Ureter (tissue), 1 donor: ENCODE results near the gene NR5A1. TPM values are rescaled to one million over a fixed set of nuclear protein-coding genes. Genes with fewer than 3 reads are reported as not detected.

Experiments
- DNase-seq: peaks from one replicate; pipeline ENCODE4 v3.0.0-alpha.2; 2020; ENCODE audit warnings: low spot score
- total RNA-seq: library from RNA; stranded (reverse); gene quantifications from one replicate; pipeline ENCODE4 v1.2.4, GENCODE V29; 2023
- donor health status: DM: yes; HTN: yes; CAD: no.

NR5A1 gene
- total RNA-seq, 1 donor from 2014 or later = not detected

DNA sequence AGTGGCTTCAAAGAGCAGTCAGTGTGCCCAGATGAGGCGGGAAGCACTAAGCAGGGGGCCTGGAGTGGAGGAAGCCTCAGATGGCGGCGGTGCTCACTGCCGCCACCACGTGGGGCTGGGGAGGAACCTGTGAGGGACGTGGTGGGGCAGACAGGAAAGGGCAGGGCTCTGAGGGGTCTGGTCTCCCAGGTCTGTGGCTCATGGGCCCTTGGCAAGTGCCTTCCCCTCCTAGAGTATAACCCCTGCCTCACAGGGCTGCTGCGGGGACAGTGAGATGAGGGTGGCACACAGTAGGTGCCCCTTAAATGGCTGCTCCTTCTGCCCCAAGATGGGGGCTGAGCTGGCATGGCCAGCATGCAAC is 26.6 kb downstream of the NR5A1 start:
- DNase-seq = no peak

DNA sequence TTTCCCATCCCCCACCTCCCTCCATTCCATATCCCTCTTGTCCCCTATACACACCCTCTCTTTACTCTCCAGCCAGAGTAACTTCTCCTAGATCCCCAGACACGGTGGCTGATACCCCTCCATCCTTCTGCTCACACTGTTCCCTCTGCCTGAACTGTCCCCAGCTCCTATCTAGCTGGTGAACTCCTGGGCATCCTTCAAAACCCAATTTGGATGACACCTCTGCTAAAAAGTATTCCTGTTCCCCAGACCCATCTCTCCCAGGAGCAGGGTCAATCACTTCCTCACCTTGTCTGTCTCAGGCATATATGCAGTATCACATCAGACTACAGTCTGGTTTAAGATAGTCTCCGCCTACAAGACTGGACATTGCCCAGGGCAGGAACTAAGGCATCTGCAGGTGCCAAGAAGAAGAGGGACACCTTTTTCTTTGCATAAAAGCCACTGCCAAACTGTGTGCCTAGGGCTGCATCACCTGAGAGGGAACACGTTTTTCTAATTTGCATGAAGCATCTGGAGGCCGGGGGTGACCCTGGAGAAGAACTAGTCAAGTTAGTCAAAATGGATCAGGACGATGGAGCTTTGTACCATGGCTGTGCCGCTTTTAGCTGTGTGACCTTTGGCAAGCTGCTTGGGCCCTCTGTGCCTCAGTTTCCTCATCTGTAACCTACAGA is 27.1 kb downstream of the NR5A1 start:
- no peak for DNase-seq

DNA sequence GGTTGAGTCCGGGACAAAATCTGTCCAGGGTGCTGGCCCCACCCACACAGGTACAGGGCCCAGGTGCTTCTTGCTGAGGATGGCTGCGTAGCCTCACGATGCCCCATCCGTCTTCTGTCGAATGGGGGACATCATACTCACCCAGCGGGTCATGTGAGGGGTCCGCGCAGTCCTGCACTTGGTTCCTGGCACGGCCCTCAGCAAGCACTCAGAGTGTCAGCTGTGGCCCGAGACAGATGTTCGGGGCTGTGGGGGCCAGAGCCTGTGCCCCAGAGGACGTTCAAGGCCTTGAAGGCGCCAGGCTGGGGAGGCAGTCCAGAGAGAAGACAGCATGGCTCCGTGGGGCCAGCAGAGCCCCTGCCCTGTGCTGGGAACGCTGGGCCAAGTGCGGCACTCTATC is 27.8 kb downstream of the NR5A1 start:
- no peak for DNase-seq

DNA sequence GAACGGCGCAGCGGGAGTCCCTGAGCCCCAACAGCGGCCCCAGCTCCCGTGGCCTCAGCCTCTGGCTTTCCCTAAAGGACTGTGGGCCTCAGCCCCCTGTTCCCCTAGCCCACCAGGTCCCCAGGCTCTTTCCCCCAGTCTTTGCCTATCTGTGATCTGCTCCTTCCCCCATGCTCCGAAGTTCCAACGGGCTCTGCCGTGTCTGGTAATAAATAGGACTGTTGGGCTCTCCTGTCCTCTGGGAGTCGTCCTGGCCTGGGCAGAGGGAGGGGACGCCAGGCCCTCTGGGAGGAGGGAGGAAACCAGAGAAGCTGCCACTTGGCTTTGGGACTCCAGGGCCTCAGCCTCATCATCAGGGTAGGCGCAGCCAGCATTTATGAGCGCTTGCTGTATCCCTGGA is 28.8 kb downstream of the NR5A1 start:
- DNase-seq = no peak

DNA sequence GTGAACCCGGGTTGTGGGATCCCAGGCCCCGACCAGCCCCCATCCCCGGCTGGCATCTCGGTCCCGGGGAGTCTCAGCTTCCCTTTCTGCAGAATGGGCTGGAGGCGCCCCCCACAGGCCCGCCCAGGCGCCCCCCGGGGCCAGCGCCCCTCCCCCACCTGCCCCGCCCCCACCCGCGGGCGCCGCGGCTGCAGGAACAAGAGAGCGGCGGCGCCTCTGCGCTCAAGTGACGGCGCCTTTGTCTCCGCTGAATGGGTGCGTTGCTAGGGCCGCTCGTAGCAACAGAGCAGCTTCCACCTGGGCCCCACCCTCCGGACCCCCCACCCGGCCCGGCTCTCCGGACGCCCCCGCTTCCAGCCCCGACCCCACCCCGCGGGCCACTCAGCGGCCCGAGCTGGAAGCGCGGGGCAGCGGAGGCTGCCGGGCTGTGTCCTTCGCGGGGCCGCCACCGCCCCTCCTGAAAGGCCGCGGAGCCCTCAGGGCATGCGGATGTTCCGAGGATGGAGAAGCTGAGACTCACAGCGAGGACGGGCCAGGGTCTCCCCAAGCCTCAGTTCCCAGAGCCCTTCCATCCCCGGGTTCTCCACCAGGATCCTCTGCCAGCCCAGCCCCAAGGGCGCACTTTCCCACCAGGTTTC is 29.4 kb downstream of the NR5A1 start:
- DNase-seq = no peak

DNA sequence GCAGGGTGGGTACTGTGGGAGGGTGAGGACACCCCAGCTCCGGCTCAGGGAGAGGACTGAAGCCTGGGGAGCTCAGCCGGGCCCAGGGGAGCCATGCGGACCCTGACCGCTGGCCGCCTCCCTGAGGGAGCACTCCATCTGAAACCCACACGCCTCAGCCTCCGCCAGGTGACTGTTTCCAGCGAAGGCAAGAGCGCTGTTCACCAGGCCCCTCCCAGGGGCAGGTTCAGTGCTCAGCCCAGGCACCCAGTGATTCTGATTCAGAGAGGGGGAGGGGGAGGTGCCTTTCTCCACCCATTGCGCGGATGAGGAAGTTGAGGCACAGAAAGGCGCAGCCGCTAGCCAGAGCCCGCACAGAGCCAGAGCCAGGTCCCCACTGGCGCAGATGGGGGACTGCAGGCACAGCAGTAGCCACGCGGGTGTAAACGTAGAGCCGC is 30.0 kb downstream of the NR5A1 start:
- no peak for DNase-seq

DNA sequence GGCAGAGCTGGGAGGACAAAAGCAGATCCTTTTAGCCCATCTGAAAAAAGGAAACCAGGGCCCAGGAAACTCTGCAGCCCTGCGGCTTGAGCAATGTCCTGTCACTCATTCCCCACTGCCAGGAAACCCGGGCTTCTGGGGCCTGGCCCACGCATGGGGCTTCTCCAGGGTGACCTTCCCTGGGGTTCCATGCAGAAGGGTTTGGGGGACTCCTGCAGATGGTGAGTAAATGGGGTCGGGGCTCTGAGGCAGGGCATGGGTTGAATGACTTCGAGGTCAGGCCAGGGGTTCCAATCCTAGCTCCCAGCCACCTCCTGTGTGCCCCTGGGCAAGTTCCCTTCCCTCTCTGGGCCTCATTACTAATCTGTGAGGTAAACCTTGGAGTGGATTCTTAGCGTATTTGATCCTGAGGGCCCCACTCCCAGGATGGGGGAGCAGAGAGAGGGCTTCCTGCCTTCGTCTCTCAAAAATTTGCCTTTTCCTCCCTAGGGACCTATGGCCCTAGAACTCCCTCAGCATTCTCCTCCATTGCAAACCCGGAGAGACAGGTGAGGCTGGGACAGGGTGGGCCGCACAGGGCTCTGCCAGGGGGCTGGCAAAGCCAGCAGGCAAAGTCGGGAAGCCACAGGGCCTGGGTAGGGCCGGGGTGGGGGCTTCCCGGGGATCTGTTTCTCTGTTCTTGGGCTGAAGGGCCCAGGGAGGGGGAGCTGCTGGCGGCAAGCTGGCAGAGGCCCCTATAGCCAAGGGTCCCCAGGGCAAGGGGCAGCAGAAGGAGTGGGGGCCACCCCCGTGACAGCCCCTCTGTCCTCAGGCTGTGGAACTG is 31.1 kb downstream of the NR5A1 start:
- DNase-seq = no peak

DNA sequence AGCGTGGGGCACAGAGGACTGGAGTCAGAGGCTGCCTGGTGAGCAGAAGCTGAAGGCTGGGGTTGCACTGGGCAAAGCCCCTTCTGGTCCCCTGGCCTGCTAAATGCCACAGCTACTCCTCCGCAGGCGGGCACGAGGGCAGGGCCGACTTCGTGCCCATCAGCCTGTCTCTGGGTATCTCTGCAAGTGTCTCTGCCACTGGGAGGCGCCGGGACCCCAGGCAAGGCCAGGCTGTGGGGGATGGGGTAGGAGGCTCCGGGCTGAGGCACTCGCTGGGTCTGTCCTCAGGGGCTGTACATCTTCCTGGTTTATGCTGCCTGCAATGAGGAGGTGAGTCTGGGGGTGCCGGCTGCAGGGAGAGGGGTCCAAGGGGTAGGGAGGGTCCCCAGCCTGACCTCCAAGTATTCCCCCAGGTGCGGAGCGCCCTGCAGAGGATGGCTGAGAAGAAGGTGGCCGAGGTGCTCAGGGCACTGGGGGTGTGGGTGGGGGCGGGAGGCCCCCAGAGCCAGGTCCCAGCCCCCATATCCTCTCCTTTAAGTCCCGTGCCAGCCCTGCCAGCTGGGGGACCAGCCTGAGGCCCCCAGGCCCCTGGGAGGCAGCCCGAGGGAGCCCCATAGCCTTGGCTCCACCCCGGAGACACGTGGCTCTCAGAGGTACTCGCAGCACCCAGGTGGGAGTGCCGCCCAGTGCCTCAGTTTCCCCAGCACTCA is 31.9 kb downstream of the NR5A1 start:
- no peak for DNase-seq

DNA sequence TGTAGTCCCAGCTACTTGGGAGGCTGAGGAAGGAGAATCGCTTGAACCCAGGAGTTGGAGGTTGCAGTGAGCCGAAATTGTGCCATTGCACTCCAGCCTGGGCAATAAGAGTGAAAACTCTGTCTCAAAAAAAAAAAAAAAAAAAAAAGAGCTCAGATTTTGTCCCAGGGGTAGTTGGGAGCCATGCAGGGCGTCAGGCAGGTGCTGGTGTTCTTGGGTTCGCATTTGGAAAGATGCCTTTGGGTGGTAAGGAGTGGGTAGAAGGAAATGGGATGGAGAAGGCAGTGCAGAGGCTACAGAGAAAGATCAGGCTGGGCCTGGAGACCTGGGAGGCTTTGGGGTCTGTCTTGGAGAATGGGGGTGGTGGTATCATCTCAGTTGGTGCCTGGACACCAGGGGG is 33.0 kb downstream of the NR5A1 start:
- DNase-seq = no peak

DNA sequence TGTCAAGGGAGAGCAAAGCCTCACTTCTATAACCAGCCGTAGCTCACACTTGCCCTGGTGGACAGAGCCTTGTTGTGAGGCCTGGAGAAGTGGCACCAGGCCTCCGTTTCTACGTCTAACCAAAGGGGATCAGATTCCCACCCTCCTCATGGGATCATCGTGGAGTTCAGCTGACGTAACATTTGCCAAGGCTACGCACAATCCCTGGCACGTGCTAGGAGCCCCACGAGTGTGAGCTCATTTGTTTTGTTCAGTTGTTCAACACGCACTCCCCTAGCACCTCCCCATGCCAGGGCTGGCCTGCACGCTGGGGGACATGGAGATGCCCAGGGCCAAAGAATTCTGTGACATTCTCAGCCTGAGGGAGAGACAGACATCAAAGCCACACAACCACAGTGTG is 33.9 kb downstream of the NR5A1 start:
- no peak for DNase-seq

DNA sequence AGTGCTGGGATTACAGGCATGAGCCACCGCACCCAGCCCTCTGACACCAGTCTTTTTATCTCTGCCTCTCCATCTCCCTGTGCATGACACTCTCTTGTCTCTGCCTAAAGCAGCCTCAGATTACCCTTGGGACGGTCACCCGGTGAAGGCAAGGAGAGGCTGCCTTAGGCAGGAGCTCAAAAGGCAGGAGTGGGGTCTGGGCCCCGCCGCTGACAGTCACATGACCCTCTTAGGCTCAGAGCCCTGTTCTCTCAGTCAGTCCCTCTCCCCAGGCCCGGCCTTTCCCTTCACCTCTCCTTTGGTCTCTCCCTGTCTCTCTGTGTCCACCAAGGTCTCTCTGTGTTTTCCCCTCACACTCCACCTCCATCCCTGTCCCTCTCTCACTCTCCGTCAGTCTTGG is 34.4 kb downstream of the NR5A1 start:
- no peak for DNase-seq

DNA sequence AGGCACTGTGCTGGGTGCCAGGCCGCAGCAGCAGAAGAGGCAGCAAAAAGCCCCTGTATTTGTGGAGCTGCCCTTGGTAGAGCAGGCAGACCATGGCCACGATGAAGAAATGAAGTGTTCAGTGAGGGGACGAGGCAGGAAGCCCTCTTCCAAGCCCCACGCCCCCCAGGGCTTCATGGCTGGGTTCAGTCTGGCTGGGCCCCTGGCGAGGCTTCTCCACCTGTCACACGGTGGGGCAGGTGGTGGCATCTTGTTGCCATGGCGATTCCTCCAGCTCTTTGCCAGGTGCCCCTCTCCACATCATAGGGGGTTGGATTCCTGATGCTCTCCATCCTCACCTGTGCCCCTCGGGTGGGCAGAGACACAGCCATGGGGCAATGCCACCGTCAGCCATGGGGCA is 35.4 kb downstream of the NR5A1 start:
- no peak for DNase-seq

DNA sequence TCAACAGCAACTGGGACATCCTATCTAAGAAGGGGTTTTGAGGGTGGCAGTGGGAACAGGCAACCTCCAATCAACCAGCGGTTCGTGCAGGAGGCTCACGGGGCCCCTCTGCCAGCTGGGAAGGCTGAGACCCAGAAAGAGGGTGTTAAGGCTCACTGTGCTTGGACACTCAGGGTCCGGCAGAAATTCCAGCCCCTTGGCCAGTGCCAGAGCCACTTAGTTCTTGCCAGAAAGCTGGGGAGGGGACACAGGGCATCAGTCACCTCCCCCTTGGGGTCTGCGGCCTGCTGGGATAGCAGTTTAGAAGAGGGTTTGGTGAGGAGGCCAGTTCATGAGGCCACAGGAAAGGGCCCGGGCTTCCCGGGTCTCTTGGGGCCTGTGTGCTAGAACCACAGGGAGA is 36.5 kb downstream of the NR5A1 start:
- DNase-seq = no peak

DNA sequence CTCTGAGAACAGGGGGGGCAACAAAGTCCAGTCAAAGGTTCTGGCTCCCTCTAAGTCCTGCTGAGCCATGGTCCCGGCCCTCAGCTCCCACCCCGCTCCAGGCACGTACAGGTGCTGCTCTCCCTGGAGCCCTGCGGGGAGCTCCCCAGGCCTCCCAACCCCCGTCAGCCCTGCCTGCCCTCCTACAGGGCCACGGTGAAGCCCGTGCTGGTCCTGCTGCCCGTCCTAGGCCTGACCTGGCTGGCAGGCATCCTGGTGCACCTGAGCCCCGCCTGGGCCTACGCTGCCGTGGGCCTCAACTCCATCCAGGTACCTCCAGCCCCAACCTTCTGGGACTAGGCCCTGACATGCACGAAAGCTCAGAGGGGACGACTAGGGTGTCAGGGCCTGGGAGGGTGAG is 36.9 kb downstream of the NR5A1 start:
- no peak for DNase-seq

DNA sequence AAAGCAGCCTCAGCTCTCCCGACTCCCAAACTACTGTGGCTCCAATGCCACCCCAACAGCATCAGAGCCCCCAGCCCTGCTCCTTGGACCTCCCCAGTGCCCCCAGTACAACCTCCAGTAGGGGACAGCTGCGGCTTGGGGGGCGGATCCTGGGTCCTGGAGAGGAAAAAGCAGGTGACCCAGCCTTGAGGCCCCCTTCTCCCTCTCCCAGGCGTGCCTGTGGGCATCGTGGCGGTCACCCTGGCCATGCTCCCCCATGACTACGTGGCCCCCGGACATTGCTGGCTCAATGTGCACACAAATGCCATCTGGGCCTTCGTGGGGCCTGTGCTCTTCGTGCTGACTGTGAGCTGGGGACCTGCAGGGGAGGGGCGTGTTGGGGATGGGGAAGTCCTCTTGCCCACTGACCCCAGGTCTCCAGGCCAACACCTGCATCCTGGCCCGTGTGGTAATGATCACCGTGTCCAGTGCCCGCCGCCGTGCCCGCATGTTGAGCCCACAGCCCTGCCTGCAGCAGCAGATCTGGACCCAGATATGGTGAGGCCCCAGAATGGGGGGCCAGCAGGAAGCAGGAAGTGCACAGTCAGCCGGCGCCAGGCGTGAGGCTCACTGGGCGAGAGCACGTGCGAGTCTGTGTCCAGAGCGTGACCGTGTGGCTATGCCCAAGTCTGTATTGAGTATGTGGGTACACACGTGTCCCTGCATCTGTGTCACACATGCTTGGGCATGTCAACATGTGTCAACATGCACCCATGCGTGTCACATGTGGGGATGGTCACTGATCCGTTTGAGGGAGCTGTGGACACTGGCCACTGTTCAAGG is 38.0 kb downstream of the NR5A1 start:
- DNase-seq = no peak

DNA sequence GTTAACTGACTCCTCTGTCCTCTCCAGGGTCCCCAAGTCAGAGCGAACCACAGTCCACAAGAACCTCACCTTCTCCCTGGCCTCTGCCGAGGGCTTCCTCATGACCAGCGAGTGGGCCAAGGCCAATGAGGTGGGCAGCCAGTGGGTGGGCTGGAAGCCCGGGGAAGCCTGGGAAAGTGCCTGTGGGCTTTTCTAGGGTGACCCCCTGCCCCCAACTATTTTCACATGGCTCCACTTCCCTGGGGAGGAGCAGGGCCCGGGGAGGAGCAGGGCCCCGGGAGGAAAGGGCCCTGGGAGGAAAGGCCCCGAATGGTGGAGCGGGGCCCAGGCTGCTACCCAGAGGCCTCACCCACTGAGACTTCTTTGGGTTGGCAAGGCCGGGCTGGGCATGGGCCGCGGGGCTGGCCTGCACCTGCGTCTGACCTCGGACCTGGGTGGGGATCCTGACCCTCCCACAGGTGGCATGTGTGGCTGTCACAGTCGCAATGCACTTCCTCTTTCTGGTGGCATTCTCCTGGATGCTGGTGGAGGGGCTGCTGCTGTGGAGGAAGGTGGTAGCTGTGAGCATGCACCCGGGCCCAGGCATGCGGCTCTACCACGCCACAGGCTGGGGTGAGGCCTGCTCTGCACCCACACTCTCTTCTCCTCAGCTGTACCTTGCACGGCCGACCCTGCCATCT is 39.0 kb downstream of the NR5A1 start:
- DNase-seq = no peak

DNA sequence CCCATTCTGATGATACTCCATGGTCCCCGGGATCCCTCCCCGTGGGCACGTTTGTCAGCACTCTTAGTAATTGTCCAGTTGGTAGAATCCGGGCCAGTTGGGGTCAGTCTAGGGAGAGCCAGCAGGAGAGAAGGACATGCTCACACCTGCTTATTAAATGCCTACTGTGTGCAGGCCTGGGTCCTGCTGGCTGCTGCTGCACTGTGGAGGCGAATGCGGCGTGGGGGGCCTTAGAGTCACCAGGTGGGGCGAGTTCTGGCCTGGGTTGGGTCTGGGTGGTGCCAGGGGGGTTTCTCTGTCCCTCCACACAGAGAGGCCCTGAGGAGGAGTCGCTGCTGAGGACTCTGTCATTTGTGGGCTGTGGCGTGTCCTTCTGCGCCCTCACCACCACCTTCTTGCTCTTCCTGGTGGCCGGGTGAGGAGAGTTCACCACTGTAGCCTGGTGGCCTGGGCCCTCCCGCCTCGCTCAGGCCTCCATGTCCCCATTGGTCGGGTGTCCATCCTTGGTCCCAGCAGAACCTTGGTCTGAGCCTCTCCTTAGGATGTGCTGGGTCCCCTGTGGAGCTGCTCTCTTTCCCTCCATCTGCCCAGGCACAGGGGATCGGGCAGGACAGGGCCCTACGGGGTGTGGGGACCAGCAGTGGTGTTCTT is 39.7 kb downstream of the NR5A1 start:
- DNase-seq = no peak

DNA sequence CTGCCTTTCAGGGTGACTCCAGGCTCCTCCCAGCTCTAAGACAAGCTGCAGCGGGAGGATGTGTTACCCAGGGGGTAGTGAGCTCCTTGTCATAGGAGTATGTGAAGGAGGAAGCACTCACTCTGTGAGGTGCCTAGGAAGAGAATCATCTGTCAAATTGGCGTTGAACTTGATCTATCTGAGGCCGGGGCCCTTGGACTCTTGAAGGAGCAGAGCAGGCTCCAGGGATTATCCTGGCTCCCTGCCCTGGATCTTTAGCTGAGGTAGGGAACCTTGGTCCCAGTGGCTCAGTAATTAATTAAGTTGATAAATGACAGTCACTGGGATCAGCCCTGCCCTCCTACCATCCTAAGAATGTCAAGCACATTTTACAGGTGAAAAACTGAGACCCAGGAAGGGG is 41.5 kb downstream of the NR5A1 start:
- no peak for DNase-seq

DNA sequence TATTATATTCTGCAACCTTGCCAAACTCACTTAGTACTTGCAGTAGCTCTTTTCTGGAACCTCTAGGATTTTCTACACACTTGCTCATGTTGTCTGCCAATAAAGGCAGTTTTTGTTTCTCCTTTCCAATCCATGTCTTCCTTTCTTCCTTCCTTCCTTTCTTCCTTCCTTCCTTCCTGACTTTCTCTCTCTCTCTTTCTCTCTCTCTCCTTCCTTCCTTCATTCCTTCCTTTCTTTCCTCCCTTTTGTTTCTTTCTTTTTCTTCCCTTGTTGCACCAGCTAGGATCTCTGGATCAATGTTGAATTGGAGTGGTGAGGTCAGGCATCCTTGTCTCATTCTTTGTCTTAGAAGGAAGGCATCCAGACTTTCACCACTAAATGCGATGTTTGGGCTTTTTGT is 44.5 kb downstream of the NR5A1 start:
- no peak for DNase-seq

DNA sequence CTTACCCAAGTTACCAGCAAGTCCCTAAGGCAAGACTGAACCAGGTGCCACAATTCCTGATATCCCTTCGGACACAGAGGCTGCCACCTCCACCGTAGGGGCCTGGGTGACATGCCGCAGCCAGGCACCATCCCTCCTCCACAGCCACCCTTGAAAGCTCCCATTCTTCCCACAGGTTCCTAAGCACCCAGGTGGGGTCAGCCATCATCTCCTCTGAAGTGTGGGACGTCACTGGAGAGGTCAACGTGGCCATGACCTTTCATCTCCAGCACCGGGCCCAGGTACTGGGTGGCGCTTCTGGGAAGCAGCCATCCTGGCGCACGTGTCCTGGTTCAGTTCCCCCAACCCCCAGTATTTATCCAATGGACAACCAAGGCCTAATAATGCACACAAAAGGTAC is 48.8 kb downstream of the NR5A1 start:
- no peak for DNase-seq
